ENCODE measurements around the gene ATP7A.
A peak's percentile ranks its signal among the peaks of the same experiment; 100 is the strongest.

Gene ATP7A

GRCh38 chrX:77962068-77962902, 51.8 kb downstream of the ATP7A start:
- Mint-ChIP-seq H3K9me3 (ENCODE audit: low read depth) (no peaks in the 10 kb centered on the region), H3K4me1 (ENCODE audit: low read depth) (peaks cover 44% of the 10 kb centered on the region), H3K36me3 (peaks cover 8% of the 10 kb centered on the region), H3K27me3 (no peaks in the 10 kb centered on the region), H3K4me3 (peak overlapping the region; percentile 78), H3K27ac (peak overlapping the region; percentile 95)

GRCh38 chrX:77966361-77966760, 55.9 kb downstream of the ATP7A start:
- H3K4me3 Mint-ChIP-seq = no peak overlapping the region
- peaks cover 10% of the 10 kb centered on the region for H3K36me3 Mint-ChIP-seq
- H3K27ac Mint-ChIP-seq = no peak overlapping the region
- H3K27me3 Mint-ChIP-seq = no peaks in the 10 kb centered on the region
- no peaks in the 10 kb centered on the region for H3K9me3 Mint-ChIP-seq (ENCODE audit: low read depth)
- H3K4me1 Mint-ChIP-seq (ENCODE audit: low read depth) = peaks cover 19% of the 10 kb centered on the region

- Mint-ChIP-seq H3K9me3 (ENCODE audit: low read depth) (no peaks in the 10 kb centered on the region), H3K27me3 (no peaks in the 10 kb centered on the region), H3K4me3 (no peak overlapping the region), H3K4me1 (ENCODE audit: low read depth) (peaks cover 7% of the 10 kb centered on the region), H3K36me3 (peaks cover 10% of the 10 kb centered on the region), H3K27ac (no peak overlapping the region)
Observed at GRCh38 chrX:77967631-77968030, 57.1 kb downstream of the ATP7A start.

- no peaks in the 10 kb centered on the region for H3K9me3 Mint-ChIP-seq (ENCODE audit: low read depth)
- no peak within 1 kb of the TSS for H3K4me3 Mint-ChIP-seq
- peaks cover 10% of the 10 kb centered on the region for H3K36me3 Mint-ChIP-seq
- no peaks in the 10 kb centered on the region for H3K27me3 Mint-ChIP-seq
- H3K4me1 Mint-ChIP-seq (ENCODE audit: low read depth) = peaks cover 3% of the 10 kb centered on the region
- no peak within 1 kb of the TSS for H3K27ac Mint-ChIP-seq
Observed at GRCh38 chrX:77969538-77969937, 59.0 kb downstream of the ATP7A start, which contains the start of gene PGAM4. Gene PGAM4, minus strand, starts transcription at chrX:77969638. Its CDS starts 0 bp downstream, at chrX:77969638.

GRCh38 chrX:77975755-77976154, 65.3 kb downstream of the ATP7A start:
- no peak overlapping the region for H3K27ac Mint-ChIP-seq
- H3K4me3 Mint-ChIP-seq = no peak overlapping the region
- H3K27me3 Mint-ChIP-seq = no peaks in the 10 kb centered on the region
- H3K9me3 Mint-ChIP-seq (ENCODE audit: low read depth) = no peaks in the 10 kb centered on the region
- H3K4me1 Mint-ChIP-seq (ENCODE audit: low read depth) = no peaks in the 10 kb centered on the region
- peaks cover 2% of the 10 kb centered on the region for H3K36me3 Mint-ChIP-seq

GRCh38 chrX:77977095-77977494, 66.6 kb downstream of the ATP7A start:
- Mint-ChIP-seq H3K27me3 (no peaks in the 10 kb centered on the region), H3K4me1 (ENCODE audit: low read depth) (no peaks in the 10 kb centered on the region), H3K27ac (no peak overlapping the region), H3K36me3 (peaks cover 2% of the 10 kb centered on the region), H3K9me3 (ENCODE audit: low read depth) (no peaks in the 10 kb centered on the region), H3K4me3 (no peak overlapping the region)

- Mint-ChIP-seq H3K9me3 (ENCODE audit: low read depth) (no peaks in the 10 kb centered on the region), H3K36me3 (peaks cover 2% of the 10 kb centered on the region), H3K4me3 (no peak overlapping the region), H3K4me1 (ENCODE audit: low read depth) (no peaks in the 10 kb centered on the region), H3K27ac (no peak overlapping the region), H3K27me3 (no peaks in the 10 kb centered on the region)
Observed at GRCh38 chrX:77977518-77977917, 67.0 kb downstream of the ATP7A start.

GRCh38 chrX:77979870-77980269, 69.4 kb downstream of the ATP7A start:
- Mint-ChIP-seq H3K4me1 (ENCODE audit: low read depth) (no peaks in the 10 kb centered on the region), H3K36me3 (peaks cover 2% of the 10 kb centered on the region), H3K27ac (no peak overlapping the region), H3K4me3 (no peak overlapping the region), H3K27me3 (no peaks in the 10 kb centered on the region), H3K9me3 (ENCODE audit: low read depth) (no peaks in the 10 kb centered on the region)

GRCh38 chrX:78011846-78012245, 101.4 kb downstream of the ATP7A start:
- Mint-ChIP-seq H3K4me3 (no peak overlapping the region), H3K4me1 (ENCODE audit: low read depth) (no peaks in the 10 kb centered on the region), H3K36me3 (peaks cover 6% of the 10 kb centered on the region), H3K27ac (no peak overlapping the region), H3K9me3 (ENCODE audit: low read depth) (no peaks in the 10 kb centered on the region), H3K27me3 (no peaks in the 10 kb centered on the region)

- H3K9me3 Mint-ChIP-seq (ENCODE audit: low read depth) = no peaks in the 10 kb centered on the region
- peaks cover 3% of the 10 kb centered on the region for H3K4me1 Mint-ChIP-seq (ENCODE audit: low read depth)
- no peaks in the 10 kb centered on the region for H3K27me3 Mint-ChIP-seq
- peaks cover 5% of the 10 kb centered on the region for H3K36me3 Mint-ChIP-seq
- H3K27ac Mint-ChIP-seq = no peak overlapping the region
- H3K4me3 Mint-ChIP-seq = no peak overlapping the region
Observed at GRCh38 chrX:78019586-78020483, 109.3 kb downstream of the ATP7A start.

- Mint-ChIP-seq H3K4me1 (ENCODE audit: low read depth) (no peaks in the 10 kb centered on the region), H3K4me3 (no peak overlapping the region), H3K9me3 (ENCODE audit: low read depth) (no peaks in the 10 kb centered on the region), H3K27me3 (no peaks in the 10 kb centered on the region), H3K27ac (no peak overlapping the region), H3K36me3 (no peaks in the 10 kb centered on the region)
Observed at GRCh38 chrX:78024349-78025059, 114.0 kb downstream of the ATP7A start.

GRCh38 chrX:78027798-78028197, 117.3 kb downstream of the ATP7A start:
- Mint-ChIP-seq H3K4me3 (no peak overlapping the region), H3K36me3 (peaks cover 2% of the 10 kb centered on the region), H3K4me1 (ENCODE audit: low read depth) (no peaks in the 10 kb centered on the region), H3K9me3 (ENCODE audit: low read depth) (no peaks in the 10 kb centered on the region), H3K27me3 (no peaks in the 10 kb centered on the region), H3K27ac (no peak overlapping the region)

- no peaks in the 10 kb centered on the region for H3K4me1 Mint-ChIP-seq (ENCODE audit: low read depth)
- no peak overlapping the region for H3K4me3 Mint-ChIP-seq
- no peak overlapping the region for H3K27ac Mint-ChIP-seq
- H3K27me3 Mint-ChIP-seq = no peaks in the 10 kb centered on the region
- H3K36me3 Mint-ChIP-seq = peaks cover 6% of the 10 kb centered on the region
- H3K9me3 Mint-ChIP-seq (ENCODE audit: low read depth) = no peaks in the 10 kb centered on the region
Observed at GRCh38 chrX:78029663-78030062, 119.2 kb downstream of the ATP7A start.

- H3K27ac Mint-ChIP-seq = peak overlapping the region; percentile 28
- no peaks in the 10 kb centered on the region for H3K4me1 Mint-ChIP-seq (ENCODE audit: low read depth)
- no peak overlapping the region for H3K4me3 Mint-ChIP-seq
- no peaks in the 10 kb centered on the region for H3K27me3 Mint-ChIP-seq
- no peaks in the 10 kb centered on the region for H3K9me3 Mint-ChIP-seq (ENCODE audit: low read depth)
- peaks cover 18% of the 10 kb centered on the region for H3K36me3 Mint-ChIP-seq
Observed at GRCh38 chrX:78035061-78035460, 124.6 kb downstream of the ATP7A start.

GRCh38 chrX:78037881-78038280, 127.4 kb downstream of the ATP7A start:
- H3K36me3 Mint-ChIP-seq = peaks cover 16% of the 10 kb centered on the region
- no peaks in the 10 kb centered on the region for H3K27me3 Mint-ChIP-seq
- no peak overlapping the region for H3K4me3 Mint-ChIP-seq
- H3K27ac Mint-ChIP-seq = no peak overlapping the region
- H3K9me3 Mint-ChIP-seq (ENCODE audit: low read depth) = no peaks in the 10 kb centered on the region
- no peaks in the 10 kb centered on the region for H3K4me1 Mint-ChIP-seq (ENCODE audit: low read depth)

Data from activated naive CD8-positive, alpha-beta T cell (primary cell).